ENCODE results near the gene CHD5. TPM values are rescaled to one million over a fixed set of nuclear protein-coding genes. Genes with fewer than 3 reads are reported as not detected.

The CHD5 gene
- total RNA-seq, 1 donor from 2014 or later = 0.07 TPM

DNA sequence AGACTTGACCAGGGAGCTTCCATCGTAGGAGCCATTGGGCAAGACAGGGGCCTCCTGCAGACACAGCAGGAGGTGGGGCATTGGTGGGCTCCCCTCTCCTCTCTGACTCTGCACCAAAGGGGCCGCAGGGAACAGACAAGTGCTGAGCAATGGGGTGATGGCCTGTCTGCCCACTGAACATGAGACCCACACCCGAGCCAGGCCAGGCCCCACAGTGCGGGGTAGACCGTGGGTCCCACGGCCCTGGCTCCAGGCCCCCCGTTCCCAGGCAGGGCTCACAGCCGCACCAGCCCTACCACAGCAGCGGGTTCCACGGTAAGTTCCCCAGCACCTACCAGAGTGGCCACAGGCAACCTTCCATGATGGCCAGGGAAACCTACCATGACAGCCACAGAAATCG, 45.9 kb downstream of the CHD5 start:
- DNase-seq (ENCODE audit: low read depth, low spot score) = no peak

GRCh38 chr1:6133146-6133895, 46.8 kb downstream of the CHD5 start:
- no peak for DNase-seq (ENCODE audit: low read depth, low spot score)

DNA sequence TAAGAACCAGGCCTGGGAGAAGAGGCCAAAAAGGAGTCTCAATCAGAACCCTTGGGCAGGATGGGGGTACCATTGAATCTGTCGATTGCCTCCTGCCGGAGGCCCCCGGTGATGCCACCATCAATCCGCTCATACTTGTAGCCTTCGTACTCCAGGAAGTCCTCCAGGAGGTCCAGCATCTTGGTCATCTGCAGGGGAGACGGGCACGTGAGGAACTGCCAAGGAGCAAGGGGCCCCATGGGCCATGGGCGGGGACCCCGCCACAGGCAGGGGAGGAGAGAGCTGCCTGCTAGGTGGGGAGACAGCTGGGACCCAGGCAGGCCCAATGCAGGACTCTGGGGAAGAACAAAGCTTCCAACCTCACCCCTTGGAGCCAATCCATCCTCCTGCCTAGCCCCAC, 48.6 kb downstream of the CHD5 start:
- no peak for DNase-seq (ENCODE audit: low read depth, low spot score)

DNA sequence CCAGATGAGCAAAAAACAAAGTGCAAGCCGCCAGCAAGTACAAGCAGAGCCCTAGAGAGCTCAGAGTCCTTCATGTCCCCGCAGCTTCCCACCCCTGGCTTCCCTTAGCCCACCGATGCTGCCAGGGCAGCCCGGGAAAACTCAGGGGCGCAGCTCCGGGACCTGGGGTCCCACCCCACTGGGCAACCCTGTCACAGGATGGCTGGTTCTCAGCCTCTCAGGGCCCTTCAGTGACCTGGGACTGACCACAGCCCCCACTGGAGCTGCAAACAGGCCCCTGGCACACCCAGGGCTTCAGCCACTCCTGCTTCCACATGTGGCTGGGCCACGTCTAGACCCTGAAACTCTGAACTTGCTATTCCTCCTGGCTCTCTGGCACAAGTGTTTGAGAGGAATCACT, 49.5 kb downstream of the CHD5 start:
- DNase-seq (ENCODE audit: low read depth, low spot score) = no peak

DNA sequence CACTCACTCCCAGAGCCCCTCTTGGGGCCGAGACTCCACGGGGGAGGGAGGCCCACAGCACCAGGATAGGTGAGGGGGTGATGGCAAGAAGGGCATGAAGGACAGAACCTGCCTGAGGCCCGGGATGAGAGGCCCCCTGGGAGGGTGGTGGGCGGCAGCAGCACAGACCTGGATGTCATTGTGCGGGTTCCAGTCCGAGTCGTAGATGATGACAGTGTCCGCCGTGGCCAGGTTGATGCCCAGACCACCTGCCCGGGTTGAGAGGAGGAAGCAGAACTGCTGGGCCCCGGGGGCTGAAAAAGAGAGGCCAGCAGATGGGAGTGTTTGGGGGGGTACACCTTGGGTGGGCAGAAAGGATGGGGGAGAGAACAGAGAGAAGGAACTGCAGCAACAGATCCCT, 50.1 kb downstream of the CHD5 start:
- DNase-seq (ENCODE audit: low read depth, low spot score) = no peak

- DNase-seq (ENCODE audit: low read depth, low spot score) = no peak
These were observed 50.8 kb downstream of the CHD5 start for GRCh38 chr1:6129313-6129712.

DNA sequence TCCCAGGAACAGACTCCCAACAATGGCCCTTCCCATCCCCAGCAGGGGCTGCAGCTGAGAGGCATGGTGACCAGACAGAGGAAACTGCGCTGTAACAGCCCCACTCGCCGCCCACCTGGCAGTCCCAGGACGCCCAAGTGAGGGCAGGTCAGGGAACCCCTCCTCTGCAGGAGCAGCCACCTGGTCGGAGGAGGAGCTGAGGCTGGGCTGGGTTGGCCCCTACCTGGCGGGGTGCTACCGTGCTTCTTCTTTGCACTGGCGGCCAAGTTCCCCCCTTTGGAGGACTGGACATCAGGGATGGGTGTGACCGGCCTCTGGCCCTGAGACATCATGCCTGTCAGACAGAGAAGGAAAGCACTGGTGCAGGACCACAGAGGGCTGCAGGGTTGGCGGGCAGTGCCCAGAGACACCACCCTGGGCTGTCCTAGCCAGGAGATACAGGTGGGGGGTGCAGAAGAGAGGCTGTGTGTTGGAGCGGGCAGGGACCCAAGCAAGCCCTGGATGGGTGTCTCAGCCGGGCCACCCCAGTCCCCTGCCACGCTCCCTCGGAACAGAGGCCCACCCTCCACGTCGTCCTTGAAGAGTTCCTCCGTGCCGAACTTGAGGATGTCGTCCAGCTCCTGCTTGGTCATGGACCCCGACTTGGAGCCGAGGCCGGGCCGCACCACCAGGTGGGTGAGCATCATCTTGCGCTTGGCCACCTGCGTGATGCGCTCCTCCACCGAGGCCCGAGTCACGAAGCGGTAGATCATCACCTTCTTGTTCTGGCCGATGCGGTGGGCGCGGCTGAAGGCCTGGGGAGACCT, 51.6 kb downstream of the CHD5 start:
- DNase-seq (ENCODE audit: low read depth, low spot score) = no peak

- DNase-seq (ENCODE audit: low read depth, low spot score) = peak; percentile 8
These were observed 52.4 kb downstream of the CHD5 start for GRCh38 chr1:6127587-6128163.

- no peak for DNase-seq (ENCODE audit: low read depth, low spot score)
These were observed 53.5 kb downstream of the CHD5 start for GRCh38 chr1:6126521-6127067.

DNA sequence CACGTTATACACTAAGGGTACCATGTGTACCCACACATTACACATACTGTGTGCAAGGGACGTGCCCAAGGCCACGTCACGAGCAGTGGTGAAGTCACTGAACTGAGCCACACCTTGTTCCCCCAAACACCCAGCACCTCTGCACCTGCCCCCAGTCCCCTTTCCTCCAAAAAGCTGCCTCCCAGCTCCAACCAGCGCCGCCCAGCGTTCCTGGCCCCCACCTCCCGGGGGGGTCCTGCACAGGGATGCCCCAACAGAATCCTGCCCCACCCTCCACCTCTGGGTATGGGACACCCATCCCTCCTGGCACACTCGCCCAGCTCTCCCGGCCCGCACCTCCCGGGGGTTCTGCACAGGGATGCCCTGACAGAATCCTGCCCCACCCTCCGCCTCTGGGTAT, 54.1 kb downstream of the CHD5 start:
- DNase-seq (ENCODE audit: low read depth, low spot score) = no peak

- no peak for DNase-seq (ENCODE audit: low read depth, low spot score)
These were observed 54.8 kb downstream of the CHD5 start for GRCh38 chr1:6125366-6125765.

DNA sequence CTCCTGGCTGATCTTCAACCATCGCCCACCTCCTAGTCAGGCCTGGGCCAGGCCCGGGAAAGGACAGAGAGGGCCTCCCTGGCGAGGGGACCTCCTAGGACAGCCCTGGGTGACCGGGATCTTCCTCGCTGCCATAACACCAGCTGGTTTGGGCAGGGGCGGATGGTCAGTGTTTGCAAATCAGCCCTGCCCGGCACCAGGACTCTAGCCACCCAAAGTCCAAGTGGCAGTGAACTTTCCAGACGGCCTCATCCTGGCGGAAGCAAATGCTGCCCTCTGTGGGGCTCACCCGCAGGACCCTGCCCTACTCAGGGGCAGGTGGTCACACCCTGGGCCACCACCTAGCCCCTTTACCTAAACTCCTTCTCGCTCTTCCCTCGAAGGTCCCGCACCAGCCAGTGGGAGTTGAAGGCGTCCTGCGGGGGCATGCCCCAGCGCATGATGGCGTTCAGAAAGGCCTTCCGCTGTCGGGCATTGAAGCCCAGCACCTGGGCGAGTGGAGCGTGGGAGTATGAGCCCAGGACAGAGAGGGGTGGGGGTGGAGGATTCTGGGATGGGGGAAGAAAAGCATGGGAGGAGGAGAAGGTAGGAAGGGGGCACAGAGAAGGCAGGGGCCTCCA, 55.3 kb downstream of the CHD5 start:
- no peak for DNase-seq (ENCODE audit: low read depth, low spot score)

DNA sequence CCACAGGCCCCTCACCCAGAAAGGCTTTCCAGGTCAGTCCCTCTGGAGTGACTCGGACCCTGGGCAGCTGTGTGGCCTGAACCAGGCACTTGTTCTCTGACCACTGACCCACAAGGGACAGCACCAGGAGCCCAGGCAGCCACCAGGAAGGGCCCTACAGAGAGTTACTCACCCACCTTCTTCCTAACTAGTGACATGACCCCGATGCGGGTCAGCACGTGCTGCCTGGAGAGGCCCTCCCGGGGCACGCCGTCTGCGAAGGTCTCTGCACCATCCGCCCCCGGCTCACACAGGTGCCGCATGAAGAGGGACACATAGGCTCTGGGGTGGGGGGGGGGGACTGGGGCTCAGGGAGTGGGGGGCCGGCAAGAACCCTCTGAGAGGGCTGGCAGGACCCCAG, 55.8 kb downstream of the CHD5 start:
- no peak for DNase-seq (ENCODE audit: low read depth, low spot score)

DNA sequence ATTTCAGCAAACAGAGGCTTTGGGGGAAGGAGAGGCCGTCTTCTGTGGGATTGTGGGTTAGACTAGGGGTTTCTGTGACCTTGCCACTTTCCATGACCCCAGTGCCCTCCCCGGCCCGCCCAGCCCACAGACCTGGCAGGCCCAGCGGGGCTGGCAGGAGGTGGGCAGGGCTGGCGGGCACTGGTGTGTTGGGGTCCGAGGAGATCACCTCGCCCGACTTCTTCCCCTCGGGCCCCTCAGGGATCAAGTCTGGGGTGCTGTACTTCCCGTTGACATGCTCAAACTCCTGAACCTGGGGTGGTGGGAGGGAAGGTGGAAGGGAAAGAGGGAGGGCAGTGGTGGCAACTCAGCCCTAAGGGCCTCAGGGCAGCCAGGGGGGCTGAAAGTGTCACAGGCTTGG, 56.3 kb downstream of the CHD5 start:
- DNase-seq (ENCODE audit: low read depth, low spot score) = no peak

DNA sequence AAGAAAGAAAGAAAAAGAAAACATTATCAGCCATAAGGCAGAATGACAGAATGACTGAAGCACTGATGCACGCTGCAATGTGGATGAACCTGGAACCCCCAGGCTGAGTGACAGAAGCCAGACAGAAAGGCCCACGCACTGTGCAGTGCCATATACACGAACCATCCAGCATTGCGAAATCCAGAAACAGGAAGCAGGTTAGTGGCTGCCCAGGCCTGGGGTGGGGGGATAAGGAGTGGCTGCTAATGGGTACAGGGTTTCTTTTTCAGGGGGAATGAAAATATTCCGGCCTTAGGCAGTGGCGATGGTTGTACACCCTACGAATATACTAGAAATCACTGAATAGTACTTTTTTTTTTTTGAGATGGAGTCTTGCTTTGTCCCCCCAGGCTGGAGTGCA, 57.0 kb downstream of the CHD5 start:
- no peak for DNase-seq (ENCODE audit: low read depth, low spot score)

DNA sequence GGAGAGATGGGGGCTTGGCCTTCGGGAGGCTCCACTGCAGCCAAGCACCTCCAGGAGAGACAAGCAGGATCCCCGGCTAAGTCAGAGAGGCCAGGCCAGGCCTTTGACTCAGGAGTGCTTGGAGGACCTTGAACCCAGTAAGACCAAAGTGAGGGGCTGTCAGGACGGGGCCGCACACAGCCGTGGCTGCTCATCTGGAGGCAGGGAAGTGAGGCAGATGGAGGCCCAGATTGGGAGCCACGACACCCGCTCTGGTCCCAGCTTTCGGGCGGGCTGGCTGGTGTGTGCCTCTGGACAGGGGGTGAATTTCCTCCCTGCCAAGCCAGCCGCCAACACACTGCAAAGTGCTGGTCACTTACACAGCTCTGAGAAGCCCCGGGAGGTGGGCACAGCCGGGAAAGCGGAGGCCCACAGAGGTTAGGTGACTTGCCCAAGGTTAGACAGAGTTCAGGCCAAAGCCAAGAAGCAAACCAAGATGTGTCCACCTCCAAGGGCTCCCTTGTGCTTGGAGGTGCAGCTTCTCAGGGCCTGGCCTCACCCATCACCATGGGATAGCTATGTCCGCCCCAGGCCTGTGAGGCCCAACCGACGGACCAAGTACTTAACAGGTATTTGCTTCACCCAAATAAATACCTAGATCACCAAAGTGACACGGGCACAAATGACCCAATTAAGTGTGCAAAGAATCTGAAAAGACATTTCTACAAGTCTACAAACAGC, 58.3 kb downstream of the CHD5 start:
- DNase-seq (ENCODE audit: low read depth, low spot score) = no peak

DNA sequence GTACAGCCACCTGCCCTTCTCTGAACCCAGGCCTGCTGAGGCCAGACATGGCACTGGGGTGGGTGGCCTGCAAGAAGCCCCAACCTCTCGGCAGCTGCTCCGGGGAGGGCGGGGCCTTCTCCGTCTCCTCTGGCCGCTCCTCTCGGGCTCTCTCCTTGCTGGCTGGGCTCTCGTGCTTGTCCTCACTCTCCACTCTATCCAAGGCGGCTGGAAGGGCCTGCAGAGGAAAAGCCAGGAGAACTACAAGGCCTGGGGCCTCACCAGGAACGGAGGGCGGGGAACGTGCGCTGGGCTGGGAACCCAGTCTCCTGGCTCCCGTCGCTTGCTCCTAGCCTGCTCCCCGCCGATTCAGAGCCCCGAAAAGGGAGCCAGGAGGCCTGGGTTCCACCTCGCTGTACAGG, 59.1 kb downstream of the CHD5 start:
- DNase-seq (ENCODE audit: low read depth, low spot score) = no peak

DNA sequence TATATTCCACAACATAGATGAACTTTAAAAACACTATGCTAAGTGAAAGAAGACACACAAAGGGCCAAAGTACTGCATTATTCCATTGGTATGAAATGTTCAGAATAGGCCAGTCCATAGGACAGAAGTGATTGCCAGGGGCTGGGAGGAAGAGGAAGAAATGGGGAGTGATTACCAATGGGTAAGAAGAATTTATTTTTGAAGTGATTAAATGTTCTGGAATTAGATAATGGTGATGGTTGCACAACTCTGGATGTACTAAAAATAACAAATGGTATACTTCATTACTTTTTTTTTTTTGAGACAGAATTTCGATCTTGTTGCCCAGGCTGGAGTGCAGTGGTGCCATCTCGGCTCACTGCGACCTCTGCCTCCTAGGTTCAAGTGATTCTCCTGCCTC, 61.7 kb downstream of the CHD5 start:
- no peak for DNase-seq (ENCODE audit: low read depth, low spot score)

DNA sequence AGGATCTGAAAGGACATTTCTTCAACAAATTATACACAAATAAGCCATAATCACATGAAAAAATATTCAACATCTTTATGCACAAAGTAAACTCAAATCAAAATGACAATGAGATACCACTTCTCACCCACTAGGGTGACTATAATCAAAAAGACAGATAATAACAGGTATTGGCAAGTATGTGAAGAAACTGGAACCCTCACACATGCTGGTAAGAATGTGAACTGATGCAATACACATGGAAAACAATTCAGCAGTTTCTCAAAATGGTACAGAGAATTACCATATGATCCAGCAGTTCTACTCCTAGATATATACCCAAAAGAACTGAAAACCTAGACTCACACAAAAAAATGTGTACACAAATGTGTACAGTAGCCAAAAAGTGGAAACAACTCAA, 62.5 kb downstream of the CHD5 start:
- no peak for DNase-seq (ENCODE audit: low read depth, low spot score)

GRCh38 chr1:6117064-6117463, 63.1 kb downstream of the CHD5 start:
- DNase-seq (ENCODE audit: low read depth, low spot score) = no peak

- no peak for DNase-seq (ENCODE audit: low read depth, low spot score)
These were observed 64.0 kb downstream of the CHD5 start for GRCh38 chr1:6116137-6116536.

Data from pulmonary artery endothelial cell (primary cell).